Measurements from ENCODE around the gene CD274.
"Not testable (repeated sequence)": the region's sequence is repeated elsewhere in the genome, so short reads cannot be mapped to it uniquely, and the experiment has no call there.

The CD274 gene

DNA sequence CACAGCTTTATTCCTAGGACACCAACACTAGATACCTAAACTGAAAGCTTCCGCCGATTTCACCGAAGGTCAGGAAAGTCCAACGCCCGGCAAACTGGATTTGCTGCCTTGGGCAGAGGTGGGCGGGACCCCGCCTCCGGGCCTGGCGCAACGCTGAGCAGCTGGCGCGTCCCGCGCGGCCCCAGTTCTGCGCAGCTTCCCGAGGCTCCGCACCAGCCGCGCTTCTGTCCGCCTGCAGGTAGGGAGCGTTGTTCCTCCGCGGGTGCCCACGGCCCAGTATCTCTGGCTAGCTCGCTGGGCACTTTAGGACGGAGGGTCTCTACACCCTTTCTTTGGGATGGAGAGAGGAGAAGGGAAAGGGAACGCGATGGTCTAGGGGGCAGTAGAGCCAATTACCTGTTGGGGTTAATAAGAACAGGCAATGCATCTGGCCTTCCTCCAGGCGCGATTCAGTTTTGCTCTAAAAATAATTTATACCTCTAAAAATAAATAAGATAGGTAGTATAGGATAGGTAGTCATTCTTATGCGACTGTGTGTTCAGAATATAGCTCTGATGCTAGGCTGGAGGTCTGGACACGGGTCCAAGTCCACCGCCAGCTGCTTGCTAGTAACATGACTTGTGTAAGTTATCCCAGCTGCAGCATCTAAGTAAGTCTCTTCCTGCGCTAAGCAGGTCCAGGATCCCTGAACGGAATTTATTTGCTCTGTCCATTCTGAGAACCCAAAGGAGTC lies at the start of gene CD274:
CD274 (plus strand) TSS at position 184 of the 733 bp plus-strand sequence. CDS start 5,572 bp downstream, outside the sequence.
- peak; percentile 51 for DNase-seq

- DNase-seq = no peak
Measured at GRCh38 chr9:5402217-5402616, 48.1 kb upstream of the CD274 start.

GRCh38 chr9:5408596-5408995 lies 41.7 kb upstream of the CD274 start:
- DNase-seq = no peak

DNA sequence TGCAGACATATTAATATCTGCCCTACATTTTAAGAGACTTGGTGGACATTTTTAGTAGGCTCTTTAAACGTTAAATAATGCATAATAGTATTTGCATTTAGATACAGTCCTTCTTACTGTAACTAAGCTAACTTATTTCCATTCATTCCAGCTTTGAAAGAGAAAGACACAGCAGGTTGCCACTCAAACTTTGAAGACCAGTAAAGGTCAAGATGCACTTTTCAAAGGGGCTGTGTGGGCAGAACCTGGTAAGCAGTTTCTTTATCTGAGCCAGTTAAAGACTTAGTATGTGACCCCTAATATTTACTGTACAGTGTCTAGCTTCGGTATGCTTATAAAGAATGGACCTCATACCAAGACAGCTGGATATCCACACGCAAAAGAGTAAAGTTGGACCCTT lies 33.4 kb upstream of the CD274 start:
- DNase-seq = no peak

- no peak for DNase-seq
Measured at GRCh38 chr9:5418481-5418880, 31.9 kb upstream of the CD274 start.

DNA sequence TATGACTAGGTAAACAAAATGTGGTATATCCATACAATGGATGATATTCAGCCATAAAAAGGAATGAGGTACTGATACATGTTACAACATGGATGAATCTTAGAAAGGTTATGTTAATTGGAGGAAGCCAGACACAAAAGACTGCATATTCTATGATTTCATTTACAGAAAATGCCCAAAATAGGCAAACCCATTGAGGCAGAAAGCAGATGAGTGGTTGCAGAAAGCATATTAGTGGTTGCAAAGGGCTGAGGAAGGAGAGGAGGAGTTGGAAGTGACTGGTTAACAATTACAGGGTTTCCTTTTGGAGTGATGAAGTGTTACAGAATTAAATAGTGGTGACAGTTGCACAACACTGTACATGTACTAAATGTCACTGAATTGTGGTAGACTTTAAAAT lies 30.4 kb upstream of the CD274 start:
- DNase-seq = no peak

DNA sequence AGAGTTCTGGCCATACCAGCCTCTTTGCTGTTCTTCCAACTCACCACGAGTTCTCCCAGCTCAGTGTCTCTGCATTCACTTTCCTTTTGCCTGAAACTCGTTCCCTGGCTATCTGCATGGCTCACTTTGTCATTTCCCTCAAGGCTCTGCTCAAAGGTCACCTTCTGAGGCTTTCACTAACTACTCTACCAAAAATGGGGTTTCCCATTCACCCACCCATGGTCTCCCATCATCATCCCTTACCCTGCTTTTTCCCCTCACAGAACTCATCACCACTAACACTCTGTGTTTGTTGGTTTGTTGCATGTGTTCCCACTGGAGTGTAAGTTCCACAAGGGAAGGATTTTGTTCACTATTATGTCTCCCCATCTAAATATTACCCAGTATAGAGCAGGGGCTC lies 29.2 kb upstream of the CD274 start:
- DNase-seq = no peak

- DNase-seq = no peak
Measured at GRCh38 chr9:5422276-5422675, 28.1 kb upstream of the CD274 start.

GRCh38 chr9:5425006-5425628 lies 25.2 kb upstream of the CD274 start:
- DNase-seq = peak; percentile 49

GRCh38 chr9:5427005-5427404 lies 23.3 kb upstream of the CD274 start:
- no peak for DNase-seq

GRCh38 chr9:5428172-5428571 lies 22.2 kb upstream of the CD274 start:
- no peak for DNase-seq

DNA sequence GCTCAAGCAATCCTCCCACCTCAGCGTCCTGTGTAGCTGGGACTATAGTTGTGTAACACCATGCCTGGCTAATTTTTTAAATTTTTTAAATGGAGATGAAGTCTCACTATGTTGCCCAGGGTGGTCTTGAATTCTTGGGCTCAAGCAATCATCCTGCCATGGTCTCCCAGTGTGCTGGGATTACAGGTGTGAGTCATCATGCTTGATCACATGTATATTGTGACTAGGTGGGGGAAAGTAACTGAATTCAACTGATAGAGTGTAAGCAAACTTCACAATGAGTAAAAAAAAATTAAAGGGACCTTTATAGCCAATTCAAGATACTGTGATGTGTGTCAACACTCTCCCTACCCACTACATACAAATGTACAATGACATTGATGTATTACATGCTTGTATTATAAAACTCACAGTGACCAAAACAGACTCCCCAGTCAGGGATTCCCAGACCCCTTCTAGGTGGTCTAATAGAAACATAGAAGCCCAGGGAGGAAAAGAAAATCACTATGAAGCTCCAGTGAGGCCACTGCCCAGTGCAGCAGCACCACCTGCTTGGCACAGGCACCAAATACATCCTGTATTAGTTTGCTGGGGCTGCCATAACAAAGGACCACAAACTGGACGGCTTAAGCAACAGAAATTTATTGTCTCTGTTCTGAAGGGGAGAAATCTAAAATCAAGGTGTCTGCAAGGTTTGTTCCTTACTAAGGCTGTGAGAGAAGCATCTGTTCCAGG lies 21.4 kb upstream of the CD274 start:
- DNase-seq = no peak

GRCh38 chr9:5429873-5430564 lies 20.3 kb upstream of the CD274 start:
- DNase-seq = no peak

- no peak for DNase-seq
Measured at GRCh38 chr9:5430912-5431311, 19.4 kb upstream of the CD274 start.

- not testable (repeated sequence) for DNase-seq
Measured at GRCh38 chr9:5432890-5433289, 17.5 kb upstream of the CD274 start.

GRCh38 chr9:5433328-5433727 lies 17.0 kb upstream of the CD274 start:
- DNase-seq = not testable (repeated sequence)

GRCh38 chr9:5433841-5434810 lies 16.2 kb upstream of the CD274 start:
- DNase-seq = not testable (repeated sequence)

DNA sequence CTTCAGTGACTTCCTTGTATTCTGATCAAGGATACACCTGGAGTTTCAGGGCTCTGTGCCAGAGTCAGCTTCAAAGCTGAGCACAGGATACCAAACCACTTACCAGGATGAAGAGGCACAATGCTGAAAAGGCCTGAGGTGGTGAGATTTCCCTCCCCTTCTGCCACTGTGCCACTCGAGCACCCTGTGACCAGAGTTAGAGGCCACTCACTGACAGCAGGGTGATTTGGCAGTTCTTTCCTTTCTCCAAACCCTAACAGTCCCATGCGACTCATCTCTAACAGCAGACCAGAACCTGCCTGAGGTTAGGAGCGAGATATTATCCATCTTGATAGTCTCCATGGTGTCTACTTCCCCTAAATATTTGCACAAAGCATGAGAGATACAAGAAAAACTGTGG lies 14.4 kb upstream of the CD274 start:
- no peak for DNase-seq

DNA sequence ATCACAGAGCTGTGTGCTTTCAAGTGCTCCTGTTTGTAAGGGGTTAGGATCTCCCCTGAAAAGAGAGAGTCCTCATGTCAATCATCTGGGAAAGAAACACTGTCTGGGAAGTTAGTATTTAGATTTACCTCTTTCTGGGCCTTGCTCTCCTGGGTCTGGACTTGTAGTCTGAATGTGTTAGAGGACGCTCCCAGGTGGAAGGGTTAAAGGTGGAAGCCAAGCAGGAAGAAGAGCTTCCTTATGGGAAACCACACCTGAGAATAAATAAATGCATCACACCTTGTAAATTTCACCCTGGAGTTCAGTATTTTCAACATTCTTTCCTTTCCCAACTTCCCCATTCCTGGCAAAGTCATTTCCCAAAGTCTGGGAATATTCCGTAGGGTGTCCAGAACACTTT lies 13.9 kb upstream of the CD274 start:
- DNase-seq = no peak

GRCh38 chr9:5437254-5438216 lies 12.8 kb upstream of the CD274 start, which contains the start of gene PLGRKT:
TSS of gene PLGRKT (minus strand) at chr9:5437925. CDS start at chr9:5431977, 5,948 bp downstream.
- peak; percentile 79 for DNase-seq
